HL-60 (cell line): ENCODE results near the gene CFAP97D2.

Experiments
- DNase-seq, 2 experiments: peaks; one replicate each; pipeline ENCODE4 v3.0.0-alpha.2; 2010 to 2020; ENCODE audit warnings: low read depth in 1 of 2, low spot score in 1 of 2
- H3K27ac ChIP-seq: fragments of 250-450 bp; sonication (Bioruptor Pico); replicated peaks from 2 replicates; pipeline ENCODE4 v1.5.1; 2020; ENCODE audit warnings: mild to moderate bottlenecking, moderate library complexity
- H3K27me3 ChIP-seq: fragments of 250-450 bp; sonication (Bioruptor Pico); 2 replicates; pipeline ENCODE4 v1.5.1; 2021; ENCODE audit warnings: mild to moderate bottlenecking, moderate library complexity; ENCODE audit not compliant: insufficient read depth, poor library complexity, severe bottlenecking
- H3K4me3 ChIP-seq: replicated peaks from 2 replicates; pipeline ENCODE4 v1.5.1; 2011; ENCODE audit warnings: mild to moderate bottlenecking, control low read depth, low read length; ENCODE audit not compliant: insufficient read depth
- GABPA ChIP-seq: IDR thresholded peaks from 2 replicates; pipeline ENCODE4 v1.6.1; 2012; ENCODE audit warnings: low read depth
- POLR2AphosphoS5 ChIP-seq: IDR thresholded peaks from 2 replicates; pipeline ENCODE4 v1.6.1; 2012; ENCODE audit warnings: low read depth
- SPI1 ChIP-seq: IDR thresholded peaks from 2 replicates; pipeline ENCODE4 v1.6.1; 2012; ENCODE audit warnings: low read depth, mild to moderate bottlenecking, borderline replicate concordance
- long read RNA-seq: library from polyadenylated mRNA; unstranded; transcript quantifications from one replicate; pipeline ENCODE4 v2.0.0, GENCODE V29; 2020
- TF ChIP-seq, protein P1 (sequence below): IDR thresholded peaks from 2 replicates; pipeline ENCODE4 v1.6.1; 2012; ENCODE audit warnings: low read depth; ENCODE audit not compliant: insufficient replicate concordance
- TF ChIP-seq, protein P2 (sequence below): IDR thresholded peaks from one replicate; pipeline ENCODE4 v1.5.1; 2011; ENCODE audit warnings: low read length, control low read depth, inconsistent platforms; ENCODE audit not compliant: insufficient read depth

Gene CFAP97D2
- long read RNA-seq, result 0 reads

DNA sequence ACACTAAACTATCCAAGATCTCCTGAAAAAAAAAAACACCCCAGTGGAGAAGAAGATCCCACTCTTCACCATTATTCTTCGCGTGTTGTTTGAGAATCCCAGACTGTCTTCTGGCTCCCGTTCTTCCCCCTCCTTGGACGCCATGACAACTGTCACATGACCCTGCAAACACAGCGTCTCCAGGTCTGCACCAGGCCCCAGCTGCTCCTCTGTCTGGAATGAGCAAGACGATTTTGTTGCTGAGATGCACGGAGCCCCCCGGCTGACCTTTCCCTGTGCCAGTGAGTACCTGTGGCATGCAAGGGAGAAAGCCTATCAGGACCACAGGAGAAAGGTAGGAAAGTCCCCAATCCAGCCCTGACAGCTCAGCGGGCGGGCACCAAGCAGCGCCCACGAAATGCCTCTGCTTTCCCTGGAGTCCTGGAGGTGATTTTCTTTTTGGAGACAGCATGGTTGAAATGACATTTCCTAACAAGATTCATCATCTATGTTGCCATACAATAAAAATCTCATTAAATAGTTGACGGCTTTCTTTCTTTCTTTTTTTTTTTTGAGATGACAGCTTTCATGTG, at the start of gene CFAP97D2:
CFAP97D2 (plus strand) TSS at position 171 of the 572 bp plus-strand sequence; CDS start at position 245, 74 bp downstream.
- H3K27ac ChIP-seq, result no peak within 1 kb of the TSS
- no peak for TF ChIP-seq SPI1
- TF ChIP-seq, protein P1, sequence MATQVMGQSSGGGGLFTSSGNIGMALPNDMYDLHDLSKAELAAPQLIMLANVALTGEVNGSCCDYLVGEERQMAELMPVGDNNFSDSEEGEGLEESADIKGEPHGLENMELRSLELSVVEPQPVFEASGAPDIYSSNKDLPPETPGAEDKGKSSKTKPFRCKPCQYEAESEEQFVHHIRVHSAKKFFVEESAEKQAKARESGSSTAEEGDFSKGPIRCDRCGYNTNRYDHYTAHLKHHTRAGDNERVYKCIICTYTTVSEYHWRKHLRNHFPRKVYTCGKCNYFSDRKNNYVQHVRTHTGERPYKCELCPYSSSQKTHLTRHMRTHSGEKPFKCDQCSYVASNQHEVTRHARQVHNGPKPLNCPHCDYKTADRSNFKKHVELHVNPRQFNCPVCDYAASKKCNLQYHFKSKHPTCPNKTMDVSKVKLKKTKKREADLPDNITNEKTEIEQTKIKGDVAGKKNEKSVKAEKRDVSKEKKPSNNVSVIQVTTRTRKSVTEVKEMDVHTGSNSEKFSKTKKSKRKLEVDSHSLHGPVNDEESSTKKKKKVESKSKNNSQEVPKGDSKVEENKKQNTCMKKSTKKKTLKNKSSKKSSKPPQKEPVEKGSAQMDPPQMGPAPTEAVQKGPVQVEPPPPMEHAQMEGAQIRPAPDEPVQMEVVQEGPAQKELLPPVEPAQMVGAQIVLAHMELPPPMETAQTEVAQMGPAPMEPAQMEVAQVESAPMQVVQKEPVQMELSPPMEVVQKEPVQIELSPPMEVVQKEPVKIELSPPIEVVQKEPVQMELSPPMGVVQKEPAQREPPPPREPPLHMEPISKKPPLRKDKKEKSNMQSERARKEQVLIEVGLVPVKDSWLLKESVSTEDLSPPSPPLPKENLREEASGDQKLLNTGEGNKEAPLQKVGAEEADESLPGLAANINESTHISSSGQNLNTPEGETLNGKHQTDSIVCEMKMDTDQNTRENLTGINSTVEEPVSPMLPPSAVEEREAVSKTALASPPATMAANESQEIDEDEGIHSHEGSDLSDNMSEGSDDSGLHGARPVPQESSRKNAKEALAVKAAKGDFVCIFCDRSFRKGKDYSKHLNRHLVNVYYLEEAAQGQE, result no peak
- no peak for TF ChIP-seq POLR2AphosphoS5
- no peak for TF ChIP-seq GABPA
- TF ChIP-seq, protein P2, sequence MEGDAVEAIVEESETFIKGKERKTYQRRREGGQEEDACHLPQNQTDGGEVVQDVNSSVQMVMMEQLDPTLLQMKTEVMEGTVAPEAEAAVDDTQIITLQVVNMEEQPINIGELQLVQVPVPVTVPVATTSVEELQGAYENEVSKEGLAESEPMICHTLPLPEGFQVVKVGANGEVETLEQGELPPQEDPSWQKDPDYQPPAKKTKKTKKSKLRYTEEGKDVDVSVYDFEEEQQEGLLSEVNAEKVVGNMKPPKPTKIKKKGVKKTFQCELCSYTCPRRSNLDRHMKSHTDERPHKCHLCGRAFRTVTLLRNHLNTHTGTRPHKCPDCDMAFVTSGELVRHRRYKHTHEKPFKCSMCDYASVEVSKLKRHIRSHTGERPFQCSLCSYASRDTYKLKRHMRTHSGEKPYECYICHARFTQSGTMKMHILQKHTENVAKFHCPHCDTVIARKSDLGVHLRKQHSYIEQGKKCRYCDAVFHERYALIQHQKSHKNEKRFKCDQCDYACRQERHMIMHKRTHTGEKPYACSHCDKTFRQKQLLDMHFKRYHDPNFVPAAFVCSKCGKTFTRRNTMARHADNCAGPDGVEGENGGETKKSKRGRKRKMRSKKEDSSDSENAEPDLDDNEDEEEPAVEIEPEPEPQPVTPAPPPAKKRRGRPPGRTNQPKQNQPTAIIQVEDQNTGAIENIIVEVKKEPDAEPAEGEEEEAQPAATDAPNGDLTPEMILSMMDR, result no peak
- no peak within 1 kb of the TSS for H3K4me3 ChIP-seq
- no peak for DNase-seq
- no peaks in the 10 kb centered on the region for H3K27me3 ChIP-seq

DNA sequence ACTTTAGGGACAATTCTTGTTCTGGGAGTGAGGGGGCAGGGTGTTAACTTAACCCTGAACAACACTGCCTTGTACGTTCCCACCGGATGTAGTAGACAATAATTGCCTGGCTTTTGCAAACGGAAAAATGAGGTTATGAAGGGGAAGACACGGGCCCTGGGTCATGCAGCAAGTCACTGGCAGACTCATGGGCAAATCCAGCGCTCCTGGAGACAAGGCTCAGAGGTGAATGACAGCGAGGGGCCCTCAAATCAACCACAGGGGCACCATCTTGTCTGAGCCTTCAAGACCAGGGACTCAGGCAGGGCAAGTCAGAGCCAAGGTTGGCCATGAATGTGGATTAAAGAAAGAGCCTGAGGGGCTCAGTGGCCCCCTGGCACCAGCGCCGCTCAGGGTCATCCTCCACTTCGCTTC, 49.4 kb upstream of the CFAP97D2 start:
- 0 out of 2 replicates have a peak, but pooled peaks have one; percentile 5 for TF ChIP-seq POLR2AphosphoS5
- TF ChIP-seq, protein P2, result no peak

DNA sequence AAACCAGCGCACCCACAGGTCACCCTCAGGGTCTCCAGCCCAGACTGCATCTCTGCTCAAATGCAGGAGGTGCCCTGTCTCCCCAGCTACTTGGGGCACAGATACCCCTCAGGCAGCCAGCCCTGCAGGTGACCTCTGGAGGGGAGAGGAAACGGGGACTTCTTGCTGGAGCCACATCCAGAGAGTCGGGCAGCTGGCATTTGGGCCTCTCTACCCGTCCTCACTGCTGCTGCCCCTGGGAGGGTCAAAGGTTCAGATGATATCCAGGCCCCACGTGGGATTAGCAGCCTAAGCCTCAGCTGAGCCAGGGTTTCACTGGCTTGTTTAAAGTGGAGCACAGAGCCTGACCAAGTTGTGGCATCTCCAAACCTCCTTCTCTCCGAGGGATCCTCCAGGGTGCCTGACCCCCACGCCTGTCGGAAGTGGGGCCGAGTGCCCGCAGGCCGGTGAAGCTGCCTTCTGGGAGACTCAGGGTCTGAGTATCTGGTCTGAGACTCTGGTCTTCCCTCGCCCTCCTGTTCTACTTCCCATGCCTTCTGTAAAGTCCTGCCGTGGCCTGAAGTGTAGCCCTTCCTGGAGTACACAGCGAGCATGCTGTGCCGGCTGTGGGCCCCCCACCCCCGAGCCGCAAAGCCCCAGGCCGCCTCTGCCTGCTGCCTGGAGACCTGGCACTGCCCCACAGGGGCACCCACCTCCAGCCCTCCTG, 48.8 kb upstream of the CFAP97D2 start:
- no peak for DNase-seq
- H3K4me3 ChIP-seq, result peak overlapping the region; percentile 62
- no peaks in the 10 kb centered on the region for H3K27me3 ChIP-seq
- TF ChIP-seq GABPA (no peak), SPI1 (no peak), POLR2AphosphoS5 (no peak)
- TF ChIP-seq, protein P1, result no peak
- TF ChIP-seq, protein P2, result no peak
- peak overlapping the region; percentile 78 for H3K27ac ChIP-seq

More for the DNA sequence above, 49.4 kb upstream of the CFAP97D2 start:
- Histone ChIP-seq H3K27me3 (no peaks in the 10 kb centered on the region), H3K27ac (peak overlapping the region; percentile 78), H3K4me3 (peak overlapping the region; percentile 62)
- peak in 1 of 2 experiments; percentile 73 for DNase-seq
